ENCODE results near the gene PIP5K1C. TPM values are rescaled to one million over a fixed set of nuclear protein-coding genes. Genes with fewer than 3 reads are reported as not detected.
"Not testable (repeated sequence)": the region's sequence is repeated elsewhere in the genome, so short reads cannot be mapped to it uniquely, and the experiment has no call there.

Gene PIP5K1C
- total RNA-seq, 1 experiment from 2014 or later, result 34.0 TPM

GRCh38 chr19:3648037-3648905 is 52.0 kb downstream of the PIP5K1C start:
- DNase-seq (ENCODE audit: low spot score), result no peak
- Mint-ChIP-seq H3K4me3 (no peak overlapping the region), H3K27ac (no peak overlapping the region), H3K9me3 (no peaks in the 10 kb centered on the region), H3K27me3 (ENCODE audit: low read depth) (no peaks in the 10 kb centered on the region), H3K36me3 (0 out of 2 replicates have a peak, but pooled peaks cover 2% of the 10 kb centered on the region), H3K4me1 (no peaks in the 10 kb centered on the region)
- ATAC-seq, result no peak
- POLR2A ChIA-PET, result no interaction called here
- CTCF ChIA-PET, result no interaction called here
- no peak for TF ChIP-seq CREM (CRISPR knock-in tag; IDR thresholded peaks at IDR 0.05)
- peak; percentile 66; the same call in 1 of the 2 replicates for TF ChIP-seq ZNF121 (CRISPR knock-in tag; IDR thresholded peaks at IDR 0.05)

DNA sequence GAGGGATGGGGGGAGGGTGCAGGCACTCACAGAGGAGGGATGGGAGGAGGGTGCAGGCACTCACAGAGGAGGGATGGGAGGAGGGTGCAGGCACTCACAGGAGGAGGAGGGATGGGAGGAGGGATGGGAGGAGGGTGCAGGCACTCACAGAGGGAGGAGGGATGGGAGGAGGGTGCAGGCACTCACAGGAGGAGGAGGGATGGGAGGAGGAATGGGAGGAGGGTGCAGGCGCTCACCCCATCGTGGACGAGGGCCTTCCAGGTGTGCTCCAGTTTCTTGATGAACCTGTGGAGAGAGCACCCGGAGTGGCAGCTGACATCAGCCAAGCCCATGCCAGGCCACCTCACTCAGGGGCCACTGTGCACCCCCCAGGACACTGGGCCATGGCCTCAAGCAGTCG is 53.2 kb downstream of the PIP5K1C start:
- not testable (repeated sequence) for H3K36me3 Mint-ChIP-seq; H3K27me3 Mint-ChIP-seq (ENCODE audit: low read depth)

GRCh38 chr19:3646336-3647092 is 53.8 kb downstream of the PIP5K1C start:
- CTCF ChIA-PET, result no interaction called here

More for the DNA sequence above, 53.2 kb downstream of the PIP5K1C start:
- peak; percentile 79 for TF ChIP-seq ZNF263 (CRISPR knock-in tag; IDR thresholded peaks at IDR 0.05; ENCODE audit: low read depth)
- DNase-seq (ENCODE audit: low spot score); H3K4me1 Mint-ChIP-seq; H3K4me3 Mint-ChIP-seq; H3K27ac Mint-ChIP-seq; H3K9me3 Mint-ChIP-seq; CTCF ChIA-PET; POLR2A ChIA-PET; ATAC-seq: not testable (repeated sequence)

More at GRCh38 chr19:3646336-3647092, 53.8 kb downstream of the PIP5K1C start:
- TF ChIP-seq JAZF1 (CRISPR knock-in tag; IDR thresholded peaks at IDR 0.05) (no peak), TEAD1 (CRISPR knock-in tag; IDR thresholded peaks at IDR 0.05) (no peak), SOX15 (CRISPR knock-in tag; IDR thresholded peaks at IDR 0.05) (no peak), SMAD3 (CRISPR knock-in tag; IDR thresholded peaks at IDR 0.05; ENCODE audit: borderline replicate concordance) (no peak), HMGXB4 (CRISPR knock-in tag; IDR thresholded peaks at IDR 0.05) (no peak), ZNF219 (CRISPR knock-in tag; IDR thresholded peaks at IDR 0.05; ENCODE audit: borderline replicate concordance) (no peak), MYBL2 (CRISPR knock-in tag; IDR thresholded peaks at IDR 0.05) (no peak), E2F5 (CRISPR knock-in tag; IDR thresholded peaks at IDR 0.05) (no peak), TCF7 (CRISPR knock-in tag; IDR thresholded peaks at IDR 0.05; ENCODE audit: low read depth) (no peak)
- TF ChIP-seq, protein P1, sequence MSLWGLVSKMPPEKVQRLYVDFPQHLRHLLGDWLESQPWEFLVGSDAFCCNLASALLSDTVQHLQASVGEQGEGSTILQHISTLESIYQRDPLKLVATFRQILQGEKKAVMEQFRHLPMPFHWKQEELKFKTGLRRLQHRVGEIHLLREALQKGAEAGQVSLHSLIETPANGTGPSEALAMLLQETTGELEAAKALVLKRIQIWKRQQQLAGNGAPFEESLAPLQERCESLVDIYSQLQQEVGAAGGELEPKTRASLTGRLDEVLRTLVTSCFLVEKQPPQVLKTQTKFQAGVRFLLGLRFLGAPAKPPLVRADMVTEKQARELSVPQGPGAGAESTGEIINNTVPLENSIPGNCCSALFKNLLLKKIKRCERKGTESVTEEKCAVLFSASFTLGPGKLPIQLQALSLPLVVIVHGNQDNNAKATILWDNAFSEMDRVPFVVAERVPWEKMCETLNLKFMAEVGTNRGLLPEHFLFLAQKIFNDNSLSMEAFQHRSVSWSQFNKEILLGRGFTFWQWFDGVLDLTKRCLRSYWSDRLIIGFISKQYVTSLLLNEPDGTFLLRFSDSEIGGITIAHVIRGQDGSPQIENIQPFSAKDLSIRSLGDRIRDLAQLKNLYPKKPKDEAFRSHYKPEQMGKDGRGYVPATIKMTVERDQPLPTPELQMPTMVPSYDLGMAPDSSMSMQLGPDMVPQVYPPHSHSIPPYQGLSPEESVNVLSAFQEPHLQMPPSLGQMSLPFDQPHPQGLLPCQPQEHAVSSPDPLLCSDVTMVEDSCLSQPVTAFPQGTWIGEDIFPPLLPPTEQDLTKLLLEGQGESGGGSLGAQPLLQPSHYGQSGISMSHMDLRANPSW (CRISPR knock-in tag; conservative IDR thresholded peaks at IDR 0.05; ENCODE audit: low read depth), result no peak
- TF ChIP-seq, protein P2, sequence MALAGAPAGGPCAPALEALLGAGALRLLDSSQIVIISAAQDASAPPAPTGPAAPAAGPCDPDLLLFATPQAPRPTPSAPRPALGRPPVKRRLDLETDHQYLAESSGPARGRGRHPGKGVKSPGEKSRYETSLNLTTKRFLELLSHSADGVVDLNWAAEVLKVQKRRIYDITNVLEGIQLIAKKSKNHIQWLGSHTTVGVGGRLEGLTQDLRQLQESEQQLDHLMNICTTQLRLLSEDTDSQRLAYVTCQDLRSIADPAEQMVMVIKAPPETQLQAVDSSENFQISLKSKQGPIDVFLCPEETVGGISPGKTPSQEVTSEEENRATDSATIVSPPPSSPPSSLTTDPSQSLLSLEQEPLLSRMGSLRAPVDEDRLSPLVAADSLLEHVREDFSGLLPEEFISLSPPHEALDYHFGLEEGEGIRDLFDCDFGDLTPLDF (CRISPR knock-in tag; IDR thresholded peaks at IDR 0.05), result no peak
- TF ChIP-seq, protein P3, sequence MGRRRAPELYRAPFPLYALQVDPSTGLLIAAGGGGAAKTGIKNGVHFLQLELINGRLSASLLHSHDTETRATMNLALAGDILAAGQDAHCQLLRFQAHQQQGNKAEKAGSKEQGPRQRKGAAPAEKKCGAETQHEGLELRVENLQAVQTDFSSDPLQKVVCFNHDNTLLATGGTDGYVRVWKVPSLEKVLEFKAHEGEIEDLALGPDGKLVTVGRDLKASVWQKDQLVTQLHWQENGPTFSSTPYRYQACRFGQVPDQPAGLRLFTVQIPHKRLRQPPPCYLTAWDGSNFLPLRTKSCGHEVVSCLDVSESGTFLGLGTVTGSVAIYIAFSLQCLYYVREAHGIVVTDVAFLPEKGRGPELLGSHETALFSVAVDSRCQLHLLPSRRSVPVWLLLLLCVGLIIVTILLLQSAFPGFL (CRISPR knock-in tag; IDR thresholded peaks at IDR 0.05; ENCODE audit: borderline replicate concordance), result no peak
- TF ChIP-seq, protein P4, sequence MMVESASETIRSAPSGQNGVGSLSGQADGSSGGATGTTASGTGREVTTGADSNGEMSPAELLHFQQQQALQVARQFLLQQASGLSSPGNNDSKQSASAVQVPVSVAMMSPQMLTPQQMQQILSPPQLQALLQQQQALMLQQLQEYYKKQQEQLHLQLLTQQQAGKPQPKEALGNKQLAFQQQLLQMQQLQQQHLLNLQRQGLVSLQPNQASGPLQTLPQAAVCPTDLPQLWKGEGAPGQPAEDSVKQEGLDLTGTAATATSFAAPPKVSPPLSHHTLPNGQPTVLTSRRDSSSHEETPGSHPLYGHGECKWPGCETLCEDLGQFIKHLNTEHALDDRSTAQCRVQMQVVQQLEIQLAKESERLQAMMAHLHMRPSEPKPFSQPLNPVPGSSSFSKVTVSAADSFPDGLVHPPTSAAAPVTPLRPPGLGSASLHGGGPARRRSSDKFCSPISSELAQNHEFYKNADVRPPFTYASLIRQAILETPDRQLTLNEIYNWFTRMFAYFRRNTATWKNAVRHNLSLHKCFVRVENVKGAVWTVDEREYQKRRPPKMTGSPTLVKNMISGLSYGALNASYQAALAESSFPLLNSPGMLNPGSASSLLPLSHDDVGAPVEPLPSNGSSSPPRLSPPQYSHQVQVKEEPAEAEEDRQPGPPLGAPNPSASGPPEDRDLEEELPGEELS (CRISPR knock-in tag; IDR thresholded peaks at IDR 0.05), result no peak
- Mint-ChIP-seq H3K27me3 (ENCODE audit: low read depth) (no peaks in the 10 kb centered on the region), H3K4me1 (no peaks in the 10 kb centered on the region), H3K9me3 (no peaks in the 10 kb centered on the region), H3K36me3 (0 out of 2 replicates have a peak, but pooled peaks cover 2% of the 10 kb centered on the region), H3K4me3 (no peak overlapping the region), H3K27ac (no peak overlapping the region)
- no peak for DNase-seq (ENCODE audit: low spot score)
- ATAC-seq, result no peak
- POLR2A ChIA-PET, result no interaction called here
